Peyer's patch (tissue), 4 donors: ENCODE results near the gene SNRPD3. TPM values are rescaled to one million over a fixed set of nuclear protein-coding genes. Genes with fewer than 3 reads are reported as not detected.
A peak's percentile ranks its signal among the peaks of the same experiment; 100 is the strongest.
"Not testable (repeated sequence)": the region's sequence is repeated elsewhere in the genome, so short reads cannot be mapped to it uniquely, and the experiment has no call there.

Experiments used
- DNase-seq, 3 donors: peaks; one replicate each; pipeline ENCODE4 v3.0.0-alpha.2; 2017 to 2019
- H3K27ac ChIP-seq, 4 donors: fragments of 200-600 bp; sonication (generic); one replicate each; pipeline ENCODE4 v1.5.1; 2016 to 2019
- H3K27me3 ChIP-seq, 2 donors: fragments of 200-600 bp; sonication (generic); one replicate each; pipeline ENCODE4 v1.5.1; 2019
- H3K36me3 ChIP-seq, 3 donors: fragments of 200-600 bp; sonication (generic); one replicate each; pipeline ENCODE4 v1.5.1; 2016 to 2019
- H3K4me1 ChIP-seq, 4 donors: fragments of 200-600 bp; sonication (generic); one replicate each; pipeline ENCODE4 v1.5.1; 2016 to 2019
- H3K4me3 ChIP-seq, 4 donors: fragments of 200-600 bp; sonication (generic); 1 replicate in 3 of 4; 2 replicates in 1 of 4; pipeline ENCODE4 v1.5.1; 2016 to 2019; ENCODE audit warnings: mild to moderate bottlenecking in 1 of 4
- H3K9me3 ChIP-seq, 4 donors: fragments of 200-600 bp; sonication (generic); one replicate each; pipeline ENCODE4 v1.5.1; 2016 to 2019; ENCODE audit warnings: mild to moderate bottlenecking in 1 of 4
- CTCF ChIP-seq, 6 experiments: fragments of 450-650 bp in 4 of 6; fragments of 200-600 bp in 2 of 6; sonication (generic) in 1 of 6; IDR thresholded peaks; one replicate each; pipeline ENCODE4 v1.5.1; 2017 to 2019; ENCODE audit warnings: antibody characterized with exemption in 6 of 6, mild to moderate bottlenecking in 3 of 6, moderate library complexity in 1 of 6
- POLR2A ChIP-seq, 2 donors: fragments of 450-650 bp; IDR thresholded peaks; one replicate each; pipeline ENCODE4 v1.5.1; 2017; ENCODE audit warnings: antibody characterized with exemption in 2 of 2, mild to moderate bottlenecking in 2 of 2, moderate library complexity in 2 of 2
- total RNA-seq, 4 donors: library from RNA; depleted of rRNA; stranded (reverse); fragments of >200 nt; gene quantifications; one replicate each; pipeline ENCODE4 v1.1.0, GENCODE V29; 2016

SNRPD3 gene
- total RNA-seq, 4 donors from 2014 or later, result 99.6 to 149 (median 131) TPM

GRCh38 chr22:24592058-24592850, 36.5 kb downstream of the SNRPD3 start:
- no peaks in the 10 kb centered on the region for H3K27me3 ChIP-seq
- peak overlapping the region; percentile 52 to 95 (median 74) for H3K27ac ChIP-seq
- TF ChIP-seq CTCF (IDR thresholded peaks at IDR 0.05) (no peak), POLR2A (IDR thresholded peaks at IDR 0.05) (no peak)
- H3K4me3 ChIP-seq, result peak overlapping the region; percentile 51 to 97 (median 74)
- H3K4me1 ChIP-seq, result peaks cover 0 to 22% (median 0%) of the 10 kb centered on the region in 4 donors
- peaks cover 0 to 22% (median 0%) of the 10 kb centered on the region in 3 donors for H3K36me3 ChIP-seq
- no peaks in the 10 kb centered on the region for H3K9me3 ChIP-seq
- no peak for DNase-seq

DNA sequence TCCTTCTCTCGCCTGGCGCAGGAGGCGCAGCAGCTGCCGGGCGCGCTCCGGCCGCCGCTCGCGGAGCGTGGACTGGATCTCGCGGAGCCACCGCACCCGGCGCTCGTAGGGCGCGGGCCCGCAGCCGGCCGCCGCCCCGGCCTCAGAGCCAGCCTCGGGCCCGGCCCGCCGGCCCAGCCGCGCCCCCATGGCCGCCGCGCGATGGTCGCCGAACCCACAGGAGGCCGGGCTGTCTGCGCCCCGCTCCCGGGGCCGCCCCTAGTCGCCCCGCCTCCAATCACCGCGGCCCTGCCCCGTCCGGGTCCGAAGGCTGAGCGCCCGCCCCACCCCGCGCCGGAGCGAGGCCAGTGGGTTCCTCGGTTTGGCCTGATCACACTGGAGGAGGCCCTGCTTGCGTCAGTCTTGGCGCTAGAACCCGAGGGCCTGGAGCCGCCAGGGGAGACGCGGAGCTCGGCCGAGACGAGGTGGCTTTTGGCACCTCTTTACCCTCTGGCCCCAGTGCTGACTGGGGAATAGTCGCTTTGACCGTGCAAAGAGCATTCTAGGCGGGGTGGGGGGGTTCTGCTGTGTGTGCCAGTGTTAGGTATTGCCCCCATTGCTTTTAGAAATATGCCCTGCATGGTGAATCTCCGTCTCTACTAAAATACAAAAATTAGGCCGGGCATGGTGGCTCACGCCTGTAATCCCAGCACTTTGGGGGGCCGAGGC, 37.2 kb downstream of the SNRPD3 start, which contains the start of gene LRRC75B:
LRRC75B (minus strand) TSS at position 223 of the 708 bp plus-strand sequence; CDS start at position 189, 34 bp downstream.
- Histone ChIP-seq H3K36me3 (peaks cover 0 to 15% (median 0%) of the 10 kb centered on the region in 3 donors), H3K27me3 (no peaks in the 10 kb centered on the region), H3K27ac (peak within 1 kb of the TSS; percentile 52 to 95 (median 74)), H3K9me3 (no peaks in the 10 kb centered on the region), H3K4me3 (peak within 1 kb of the TSS; percentile 51 to 97 (median 74)), H3K4me1 (peaks cover 0 to 22% (median 0%) of the 10 kb centered on the region in 4 donors)
- peak; percentile 39 to 96 (median 93) for DNase-seq
- peak; percentile 68 to 86 for TF ChIP-seq POLR2A (IDR thresholded peaks at IDR 0.05)
- TF ChIP-seq CTCF (IDR thresholded peaks at IDR 0.05), result peak in 1 of 6 experiments; percentile 6

GRCh38 chr22:24593559-24593835, 37.7 kb downstream of the SNRPD3 start:
- not testable (repeated sequence) for H3K9me3 ChIP-seq, H3K27me3 ChIP-seq, DNase-seq, H3K36me3 ChIP-seq
- peak overlapping the region; percentile 52 to 95 (median 74) for H3K27ac ChIP-seq
- H3K4me1 ChIP-seq, result peaks cover 0 to 22% (median 0%) of the 10 kb centered on the region in 4 donors
- peak overlapping the region in 2 of 4 donors; percentile 92 to 97 for H3K4me3 ChIP-seq

DNA sequence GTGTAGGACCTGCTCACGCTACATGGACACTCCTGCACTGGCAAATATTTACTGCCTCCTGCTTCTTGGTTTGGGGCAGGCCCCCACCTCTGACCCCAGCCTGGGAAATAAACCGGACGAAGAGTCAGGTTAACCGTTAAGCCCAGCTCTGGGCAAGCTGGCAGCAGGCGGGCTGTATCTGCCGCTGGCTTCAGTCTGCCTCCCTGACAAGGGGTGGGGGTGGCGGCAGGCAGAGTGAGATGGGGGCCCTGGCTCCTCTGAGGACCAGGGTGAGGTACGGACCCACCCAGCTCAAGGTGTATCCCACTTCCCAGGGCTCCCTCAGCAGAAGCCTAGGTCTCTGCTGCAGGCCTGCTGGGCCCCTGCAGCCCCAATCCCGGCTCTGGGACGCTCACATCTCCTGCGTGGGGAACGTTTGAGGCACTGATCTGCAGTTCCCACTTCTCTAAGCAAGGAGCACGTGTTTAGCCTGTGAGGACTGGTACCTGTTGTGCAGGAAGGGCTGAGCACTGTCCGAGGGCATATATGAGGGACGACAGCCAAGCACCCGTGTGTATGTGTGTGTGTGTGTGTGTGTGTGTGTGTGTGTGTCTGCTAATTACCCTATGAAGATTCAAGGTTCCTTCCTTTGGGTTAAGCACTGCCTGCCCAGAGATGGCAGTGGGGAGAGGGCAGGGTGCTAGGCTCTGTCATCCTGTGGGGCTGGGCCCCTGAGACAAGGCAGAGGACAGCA, 38.2 kb downstream of the SNRPD3 start:
- peaks cover 0 to 22% (median 0%) of the 10 kb centered on the region in 4 donors for H3K4me1 ChIP-seq
- TF ChIP-seq CTCF (IDR thresholded peaks at IDR 0.05), result no peak
- TF ChIP-seq POLR2A (IDR thresholded peaks at IDR 0.05), result peak in 1 of 2 donors; percentile 38
- no peak overlapping the region for H3K4me3 ChIP-seq
- H3K27me3 ChIP-seq, result no peaks in the 10 kb centered on the region
- H3K9me3 ChIP-seq, result no peaks in the 10 kb centered on the region
- DNase-seq, result peak in 2 of 3 donors; percentile 68 to 73
- peaks cover 0 to 5% (median 0%) of the 10 kb centered on the region in 3 donors for H3K36me3 ChIP-seq
- H3K27ac ChIP-seq, result peak overlapping the region in 3 of 4 donors; percentile 61 to 95 (median 88)

DNA sequence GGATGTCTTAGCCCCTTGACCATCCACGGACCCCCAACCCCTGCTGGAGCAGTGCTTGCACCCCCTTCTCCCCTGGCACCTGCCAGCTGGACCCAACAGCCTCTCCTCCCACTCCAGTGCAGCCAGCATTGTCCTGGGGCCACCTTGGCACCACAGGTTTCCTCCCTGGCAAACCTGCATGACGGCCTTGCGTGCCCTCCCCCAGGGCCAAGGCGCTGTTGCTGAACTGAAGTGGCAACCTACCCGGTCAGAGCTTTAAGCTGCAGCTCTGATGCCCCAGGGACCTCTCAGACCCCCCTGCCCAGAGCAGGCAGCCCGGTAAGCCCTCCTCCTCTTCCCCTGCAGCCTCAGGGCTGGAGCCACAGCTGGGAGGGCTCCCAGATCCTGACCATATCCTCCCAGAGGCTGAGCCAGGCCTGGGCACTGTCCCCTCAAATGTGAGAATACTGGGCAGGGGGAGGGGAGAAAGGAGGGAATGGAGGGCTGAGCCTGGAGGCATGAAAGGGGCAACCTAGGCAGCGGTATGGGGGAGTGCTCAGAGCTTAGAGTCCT, 38.8 kb downstream of the SNRPD3 start:
- Histone ChIP-seq H3K27me3 (no peaks in the 10 kb centered on the region), H3K36me3 (peaks cover 0 to under 1% (median 0%) of the 10 kb centered on the region in 3 donors), H3K27ac (peak overlapping the region in 1 of 4 donors; percentile 95), H3K4me3 (no peak overlapping the region), H3K9me3 (no peaks in the 10 kb centered on the region), H3K4me1 (peaks cover 0 to 22% (median 0%) of the 10 kb centered on the region in 4 donors)
- DNase-seq, result no peak
- no peak for TF ChIP-seq POLR2A (IDR thresholded peaks at IDR 0.05)
- no peak for TF ChIP-seq CTCF (IDR thresholded peaks at IDR 0.05)
